Smooth muscle cell (in vitro differentiated cells): ENCODE measurements around the gene MOG. TPM values are rescaled to one million over a fixed set of nuclear protein-coding genes. Genes with fewer than 3 reads are reported as not detected.
A peak's percentile ranks its signal among the peaks of the same experiment; 100 is the strongest.

Source experiments
- DNase-seq: peaks from one replicate; lab custom pipeline; 2025; ENCODE audit not compliant: unreplicated experiment; lab: John Stamatoyannopoulos, UW
- H2AFZ ChIP-seq: fragments of 200-600 bp; sonication (generic); 2 replicates; pipeline ENCODE4 v1.6.0; 2016; ENCODE audit warnings: antibody characterized with exemption, low read depth, mild to moderate bottlenecking
- H3F3A ChIP-seq: fragments of 200-600 bp; sonication (generic); 2 replicates; pipeline ENCODE4 v1.6.0; 2017; ENCODE audit warnings: antibody characterized with exemption, low read depth
- H3K27ac ChIP-seq: fragments of 200-600 bp; sonication (generic); 2 replicates; pipeline ENCODE4 v1.5.1; 2016; ENCODE audit warnings: low read depth, mild to moderate bottlenecking
- H3K27me3 ChIP-seq: fragments of 200-600 bp; sonication (generic); 2 replicates; pipeline ENCODE4 v1.6.1; 2016; ENCODE audit warnings: low read depth, mild to moderate bottlenecking
- H3K36me3 ChIP-seq: fragments of 200-600 bp; sonication (generic); 2 replicates; pipeline ENCODE4 v1.5.1; 2016; ENCODE audit warnings: low read depth
- H3K4me1 ChIP-seq: fragments of 200-600 bp; sonication (generic); 2 replicates; pipeline ENCODE4 v1.5.1; 2016; ENCODE audit warnings: low read depth
- H3K4me2 ChIP-seq: fragments of 200-600 bp; sonication (generic); 2 replicates; pipeline ENCODE4 v1.6.0; 2016; ENCODE audit warnings: mild to moderate bottlenecking
- H3K4me3 ChIP-seq: fragments of 200-600 bp; sonication (generic); 2 replicates; pipeline ENCODE4 v1.5.1; 2016; ENCODE audit warnings: mild to moderate bottlenecking
- H3K79me2 ChIP-seq: fragments of 200-600 bp; sonication (generic); 2 replicates; pipeline ENCODE4 v1.6.0; 2016; ENCODE audit warnings: low read depth, mild to moderate bottlenecking
- H3K9ac ChIP-seq: fragments of 200-600 bp; sonication (generic); 2 replicates; pipeline ENCODE4 v1.6.0; 2016; ENCODE audit warnings: low read depth
- H3K9me3 ChIP-seq: fragments of 200-600 bp; sonication (generic); replicated peaks from 2 replicates; pipeline ENCODE4 v1.5.1; 2016; ENCODE audit warnings: low read depth
- H4K20me1 ChIP-seq: fragments of 200-600 bp; sonication (generic); 2 replicates; pipeline ENCODE4 v1.6.0; 2016; ENCODE audit warnings: low read depth
- WGBS: methylation state at CpG from one replicate; pipeline ENCODE4 v1.1.7; 2016; ENCODE audit warnings: low lambda C conversion rate; 5-methylcytosine and 5-hydroxymethylcytosine counted together
- polyA plus RNA-seq: library from polyadenylated mRNA; unstranded; fragments of >200 nt; fragmentation: Nextera tagmentation; extraction: Ambion mirVana; gene quantifications from 2 replicates; pipeline ENCODE4 v1.2.1, GENCODE V29; 2016
- total RNA-seq: library from RNA; depleted of rRNA; stranded (reverse); fragments of >200 nt; gene quantifications from 2 replicates; pipeline ENCODE4 v1.2.3, GENCODE V29; 2014
- TF ChIP-seq, protein P1 (sequence below): fragments of 200-600 bp; sonication (generic); IDR thresholded peaks from 2 replicates; pipeline ENCODE4 v1.5.1; 2017; ENCODE audit warnings: borderline replicate concordance, mild to moderate bottlenecking, antibody characterized with exemption; ENCODE audit not compliant: insufficient read depth, poor library complexity, severe bottlenecking

Gene MOG
- total and polyA plus RNA-seq, 2 experiments from 2014 or later = not detected

DNA sequence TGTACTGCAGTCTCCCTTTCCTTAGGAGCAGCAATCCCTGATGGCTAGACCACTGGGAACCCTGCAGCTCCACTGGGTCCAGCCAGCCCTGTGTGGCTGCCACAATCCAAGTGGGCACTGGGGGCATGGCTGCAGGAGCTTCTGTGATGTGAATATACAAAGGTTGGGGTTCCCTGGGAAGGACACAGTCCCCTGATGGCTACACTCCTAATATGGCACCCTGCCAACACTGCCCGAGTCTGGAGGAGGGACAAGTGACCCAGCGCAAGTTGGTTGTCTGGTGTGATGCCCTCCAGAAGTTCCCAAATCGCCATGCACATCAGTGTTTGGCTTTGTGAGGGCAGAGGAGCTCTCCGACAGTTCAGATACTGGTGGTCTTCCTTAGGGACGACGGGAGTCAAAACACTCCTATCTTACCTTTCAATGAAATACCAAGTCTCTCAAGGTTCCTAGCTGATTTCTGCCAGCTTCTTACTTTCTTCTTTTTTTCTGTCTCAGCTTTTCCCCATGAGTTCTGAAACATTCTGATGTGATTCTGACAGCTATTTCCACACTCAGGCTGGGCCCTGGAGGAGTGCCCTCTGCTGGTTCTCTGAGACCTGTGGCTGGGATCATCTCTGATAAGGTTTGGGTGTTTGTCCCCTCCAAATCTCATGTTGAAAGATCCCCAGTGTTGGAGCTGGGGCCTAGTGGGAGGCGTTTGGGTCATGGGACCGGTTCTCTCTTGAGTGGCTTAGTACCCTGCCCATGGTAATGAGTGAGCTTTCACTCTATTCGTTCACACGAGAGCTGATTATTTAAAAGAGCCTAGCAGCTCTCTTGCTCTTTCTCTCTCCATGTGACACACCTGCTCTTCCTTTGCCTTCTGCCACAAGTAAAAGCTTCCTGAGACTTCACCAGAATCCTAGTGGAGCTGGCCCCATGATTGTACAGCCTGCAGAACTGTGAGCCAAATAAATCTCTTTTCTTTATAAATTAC, 39.5 kb downstream of the MOG start:
- H4K20me1 ChIP-seq = no peaks in the 10 kb centered on the region
- TF ChIP-seq, protein P1, sequence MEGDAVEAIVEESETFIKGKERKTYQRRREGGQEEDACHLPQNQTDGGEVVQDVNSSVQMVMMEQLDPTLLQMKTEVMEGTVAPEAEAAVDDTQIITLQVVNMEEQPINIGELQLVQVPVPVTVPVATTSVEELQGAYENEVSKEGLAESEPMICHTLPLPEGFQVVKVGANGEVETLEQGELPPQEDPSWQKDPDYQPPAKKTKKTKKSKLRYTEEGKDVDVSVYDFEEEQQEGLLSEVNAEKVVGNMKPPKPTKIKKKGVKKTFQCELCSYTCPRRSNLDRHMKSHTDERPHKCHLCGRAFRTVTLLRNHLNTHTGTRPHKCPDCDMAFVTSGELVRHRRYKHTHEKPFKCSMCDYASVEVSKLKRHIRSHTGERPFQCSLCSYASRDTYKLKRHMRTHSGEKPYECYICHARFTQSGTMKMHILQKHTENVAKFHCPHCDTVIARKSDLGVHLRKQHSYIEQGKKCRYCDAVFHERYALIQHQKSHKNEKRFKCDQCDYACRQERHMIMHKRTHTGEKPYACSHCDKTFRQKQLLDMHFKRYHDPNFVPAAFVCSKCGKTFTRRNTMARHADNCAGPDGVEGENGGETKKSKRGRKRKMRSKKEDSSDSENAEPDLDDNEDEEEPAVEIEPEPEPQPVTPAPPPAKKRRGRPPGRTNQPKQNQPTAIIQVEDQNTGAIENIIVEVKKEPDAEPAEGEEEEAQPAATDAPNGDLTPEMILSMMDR = peak; percentile 38
- no peaks in the 10 kb centered on the region for H3K4me1 ChIP-seq
- H3K9ac ChIP-seq = no peak overlapping the region
- no peak overlapping the region for H3K27ac ChIP-seq
- H3K36me3 ChIP-seq = no peaks in the 10 kb centered on the region
- no peak overlapping the region for H2AFZ ChIP-seq
- DNase-seq = no peak
- H3K79me2 ChIP-seq = no peaks in the 10 kb centered on the region
- no peaks in the 10 kb centered on the region for H3K9me3 ChIP-seq
- no peaks in the 10 kb centered on the region for H3F3A ChIP-seq
- no peak overlapping the region for H3K4me3 ChIP-seq
- 73% methylated on average over 10 of the region's 10 CpGs for WGBS
- peaks cover 4% of the 10 kb centered on the region for H3K27me3 ChIP-seq
- H3K4me2 ChIP-seq = no peak overlapping the region

DNA sequence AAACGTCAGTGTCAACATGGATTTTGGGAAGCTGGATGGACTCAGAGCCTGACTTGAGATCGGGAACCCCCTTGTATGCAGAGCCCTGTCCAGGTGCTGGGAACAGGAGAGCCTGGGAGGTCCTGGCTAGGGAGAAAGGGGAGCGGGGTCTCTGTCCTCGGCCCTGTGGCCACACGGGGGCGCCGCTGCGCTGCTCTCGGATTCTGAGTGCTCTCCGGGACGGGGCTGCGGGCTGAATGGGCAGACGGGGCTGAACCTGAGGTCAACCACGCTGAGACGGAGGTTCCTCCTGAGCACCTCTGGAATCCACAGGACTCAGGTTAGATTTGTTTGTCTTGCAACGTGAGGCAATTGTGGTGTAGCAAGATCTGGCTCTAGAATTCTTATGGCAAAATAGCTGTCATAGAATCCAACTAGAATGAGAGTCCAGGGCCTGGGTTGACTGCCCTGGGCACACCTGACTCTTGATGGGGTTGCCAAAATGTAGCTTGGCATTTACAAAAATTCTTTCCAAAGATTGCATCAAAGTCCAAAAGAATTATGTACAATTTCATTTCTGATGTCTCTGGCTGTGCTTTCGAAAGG, 45.7 kb downstream of the MOG start:
- no peak overlapping the region for H3K4me2 ChIP-seq
- DNase-seq = peak; percentile 25
- no peaks in the 10 kb centered on the region for H3K4me1 ChIP-seq
- peaks cover 36% of the 10 kb centered on the region for H3K27me3 ChIP-seq
- TF ChIP-seq, protein P1 = peak; percentile 64
- H3K36me3 ChIP-seq = no peaks in the 10 kb centered on the region
- H3K9ac ChIP-seq = no peak overlapping the region
- no peaks in the 10 kb centered on the region for H3K79me2 ChIP-seq
- no peak overlapping the region for H2AFZ ChIP-seq
- no peaks in the 10 kb centered on the region for H3F3A ChIP-seq
- no peaks in the 10 kb centered on the region for H4K20me1 ChIP-seq
- WGBS = 19% methylated on average over 17 of the region's 17 CpGs
- no peaks in the 10 kb centered on the region for H3K9me3 ChIP-seq
- H3K4me3 ChIP-seq = no peak overlapping the region
- no peak overlapping the region for H3K27ac ChIP-seq

DNA sequence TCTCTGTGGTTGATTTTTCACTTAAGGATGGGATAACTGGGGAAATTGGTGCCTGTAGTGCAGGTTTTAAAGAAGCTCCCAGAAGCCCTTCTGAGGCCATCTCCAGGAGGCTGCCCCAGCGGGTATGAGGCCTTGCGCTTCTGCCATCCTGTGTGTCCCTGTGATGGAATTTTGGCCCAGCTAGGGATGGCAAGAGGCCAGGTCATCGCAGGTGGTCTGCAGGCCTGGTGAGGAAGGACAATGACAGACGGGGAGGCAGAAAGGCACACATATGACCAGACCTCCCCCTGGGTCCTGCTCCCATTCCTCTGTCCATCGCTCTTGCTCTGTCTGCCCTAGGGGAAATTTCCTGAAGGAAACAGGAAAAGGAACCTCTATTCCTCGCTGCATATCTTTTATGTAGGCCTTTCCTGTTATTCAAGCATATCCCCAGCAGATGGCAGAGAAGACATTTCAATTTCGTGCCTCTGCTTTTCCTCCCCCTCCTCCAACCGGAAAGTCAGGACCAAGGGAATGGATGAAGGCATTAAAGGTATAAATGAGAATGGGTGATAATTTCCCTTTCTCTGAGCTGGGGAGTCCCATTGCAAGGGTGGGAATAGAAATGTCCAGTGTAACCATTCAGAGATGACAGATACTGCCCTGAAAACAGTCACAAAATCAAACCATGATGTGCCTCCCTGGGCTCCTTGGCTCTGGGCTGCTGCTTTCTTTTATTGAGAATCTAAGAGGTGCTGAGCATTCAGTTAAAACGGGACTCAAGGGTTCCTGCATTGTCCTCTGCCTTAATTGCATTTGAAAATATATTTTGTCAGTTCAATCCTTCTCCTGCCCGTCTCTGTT, 48.7 kb downstream of the MOG start:
- Histone ChIP-seq H3K79me2 (no peaks in the 10 kb centered on the region), H3F3A (no peaks in the 10 kb centered on the region), H3K27me3 (peaks cover 62% of the 10 kb centered on the region), H3K36me3 (no peaks in the 10 kb centered on the region), H2AFZ (no peak overlapping the region), H3K9me3 (no peaks in the 10 kb centered on the region), H3K4me1 (no peaks in the 10 kb centered on the region), H3K4me3 (no peak overlapping the region), H3K9ac (no peak overlapping the region), H3K4me2 (no peak overlapping the region), H3K27ac (no peak overlapping the region), H4K20me1 (no peaks in the 10 kb centered on the region)
- 42% methylated on average over 10 of the region's 10 CpGs for WGBS
- TF ChIP-seq, protein P1 = peak; percentile 66
- DNase-seq = no peak
